Suppressor macrophage treated with lipopolysaccharide for 1 hour (primary cell): ENCODE measurements around the gene CEACAM18.
"Not testable (repeated sequence)": the region's sequence is repeated elsewhere in the genome, so short reads cannot be mapped to it uniquely, and the experiment has no call there.

ENCODE experiments used
- DNase-seq, 3 donors: peaks; one replicate each; pipeline ENCODE4 v3.0.0-alpha.2; 2020 to 2022

CEACAM18 gene

DNA sequence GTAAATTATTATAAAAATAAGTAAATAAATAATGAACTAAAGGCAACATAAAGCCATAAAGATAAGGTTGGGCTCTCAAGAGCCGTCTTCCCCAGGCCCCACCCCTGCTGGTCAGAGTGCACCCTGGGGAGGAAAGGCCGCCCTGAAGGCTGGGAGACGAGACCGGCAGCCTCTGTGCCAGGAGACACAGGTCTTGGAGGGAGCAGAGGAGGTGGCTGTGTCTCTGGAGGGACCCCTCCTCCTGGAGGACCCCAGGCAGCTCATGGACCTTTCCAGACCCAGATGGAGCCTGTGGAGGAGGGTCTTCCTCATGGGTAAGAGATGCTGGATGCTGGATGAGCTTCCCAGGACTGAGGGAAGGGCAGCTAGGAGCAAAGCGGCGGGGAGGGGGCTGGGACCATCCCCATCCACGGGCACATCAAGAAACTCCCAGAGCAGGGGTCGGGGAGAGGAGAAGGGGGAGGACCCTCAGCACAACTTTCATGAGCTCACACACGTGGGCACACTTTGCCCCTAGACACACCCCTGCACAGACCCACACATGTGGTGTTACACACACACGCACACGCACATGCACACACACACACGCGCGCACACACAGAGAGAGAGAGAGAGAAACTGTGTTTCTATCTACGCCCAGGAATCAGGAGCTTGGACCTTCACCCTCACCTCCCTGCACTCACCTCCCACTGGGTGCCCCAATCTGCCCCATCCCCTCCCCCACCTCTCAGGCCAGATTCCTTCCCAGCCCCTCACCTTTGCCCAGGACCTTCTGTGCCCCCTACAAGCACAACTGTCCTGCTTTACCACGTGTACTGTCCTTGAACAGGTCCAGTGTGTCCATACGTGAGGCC is at the start of gene CEACAM18:
Gene CEACAM18, plus strand, starts transcription at position 159 of the 854 bp plus-strand sequence.
- no peak for DNase-seq

DNA sequence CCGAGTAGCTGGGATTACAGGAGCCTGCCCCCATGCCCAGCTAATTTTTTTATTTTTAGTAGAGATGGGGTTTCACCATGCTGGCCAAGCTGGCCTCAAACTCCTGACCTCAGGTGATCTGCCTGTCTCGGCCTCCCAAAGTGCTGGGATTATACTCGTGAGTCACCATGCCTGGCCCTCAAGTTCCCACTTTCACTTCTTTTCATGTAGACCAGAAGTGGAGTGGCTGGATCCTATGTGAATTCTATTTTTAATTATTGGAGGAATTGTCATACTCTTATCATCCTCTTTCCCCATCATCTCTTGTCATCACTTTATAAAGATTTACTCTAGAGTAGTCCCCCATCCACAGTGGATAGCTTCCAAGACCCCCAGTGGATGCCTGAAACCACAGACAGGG is 48.1 kb upstream of the CEACAM18 start:
- DNase-seq = peak; percentile 47 to 71 (median 59)

DNA sequence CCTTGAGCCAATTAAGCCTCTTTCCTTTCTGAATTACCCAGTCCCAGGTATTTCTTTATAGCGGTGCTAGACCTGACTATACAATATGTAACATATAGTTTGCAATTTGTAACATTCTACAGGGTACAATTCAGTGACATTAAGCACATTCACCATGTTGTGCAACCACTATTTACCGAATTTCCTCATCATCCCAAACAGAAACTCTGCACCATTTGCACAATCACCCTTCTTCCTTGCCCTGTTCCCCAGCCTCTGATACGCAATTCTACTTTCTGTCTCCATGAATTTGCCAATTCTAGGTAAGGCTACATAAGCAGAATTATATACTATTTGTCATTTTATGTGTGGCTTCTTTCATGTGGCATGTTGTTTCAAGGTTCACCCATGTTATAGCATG is 47.2 kb upstream of the CEACAM18 start:
- DNase-seq = peak; percentile 79 to 93 (median 93)

DNA sequence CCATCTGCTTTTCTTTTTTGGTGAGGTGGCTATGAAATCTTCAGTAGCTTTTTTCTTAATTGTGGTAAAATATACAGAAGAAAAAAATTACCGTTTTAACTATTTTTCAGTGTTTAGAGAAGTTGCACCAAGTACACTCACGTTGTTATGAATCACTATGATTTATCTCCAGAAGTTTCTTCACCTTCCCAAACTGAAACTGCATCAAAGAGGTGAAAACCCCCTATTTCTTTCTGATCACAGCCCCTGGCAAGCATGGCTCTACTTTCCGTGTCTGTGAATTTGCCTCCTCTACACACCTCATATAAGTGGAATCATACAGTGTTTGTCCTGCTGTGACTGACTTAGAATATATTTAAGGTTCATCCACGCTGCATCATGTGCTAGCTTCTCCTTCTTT is 45.3 kb upstream of the CEACAM18 start:
- DNase-seq = peak; percentile 71 to 92 (median 91)

DNA sequence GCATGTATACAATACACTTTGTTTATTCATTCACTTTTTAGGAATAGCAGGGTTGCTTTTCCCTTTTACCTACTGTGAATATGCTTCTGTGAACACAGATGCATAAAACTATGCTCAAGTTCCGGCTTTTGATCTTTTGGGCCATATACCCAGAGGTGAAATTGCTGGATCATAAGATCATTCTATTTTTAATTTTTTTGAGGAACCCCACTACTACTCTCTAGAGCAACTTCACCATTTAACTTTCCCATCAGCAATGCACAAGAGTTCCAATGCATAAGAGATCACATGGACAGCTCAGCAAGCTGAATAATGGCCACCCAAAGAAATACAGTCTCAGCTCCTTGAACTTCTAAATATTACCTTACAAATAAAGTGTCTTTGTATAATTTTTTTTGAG is 43.9 kb upstream of the CEACAM18 start:
- peak; percentile 33 to 67 (median 51) for DNase-seq

DNA sequence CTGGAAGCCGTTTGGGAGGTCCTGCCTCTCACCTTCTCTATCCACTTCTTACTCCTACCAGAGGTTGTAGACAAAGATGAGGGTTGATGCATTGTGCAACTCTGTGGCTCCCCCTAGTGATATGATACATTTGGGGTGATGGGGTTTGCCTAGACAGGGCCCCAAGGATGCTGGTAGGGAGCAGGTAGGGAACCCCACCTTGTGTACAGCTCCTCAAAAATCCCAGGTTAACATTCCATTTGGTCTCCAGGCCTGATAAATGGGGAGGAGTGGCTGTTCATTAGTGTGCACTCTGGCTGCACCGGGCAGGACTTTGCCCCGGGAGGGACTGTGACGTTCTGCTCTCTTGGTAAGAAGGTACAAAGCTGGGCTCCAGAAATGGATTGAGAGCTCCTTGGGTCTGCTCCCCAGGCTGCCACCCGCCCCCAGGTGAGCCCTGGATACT is 39.3 kb upstream of the CEACAM18 start:
- peak; percentile 67 to 72 (median 69) for DNase-seq

DNA sequence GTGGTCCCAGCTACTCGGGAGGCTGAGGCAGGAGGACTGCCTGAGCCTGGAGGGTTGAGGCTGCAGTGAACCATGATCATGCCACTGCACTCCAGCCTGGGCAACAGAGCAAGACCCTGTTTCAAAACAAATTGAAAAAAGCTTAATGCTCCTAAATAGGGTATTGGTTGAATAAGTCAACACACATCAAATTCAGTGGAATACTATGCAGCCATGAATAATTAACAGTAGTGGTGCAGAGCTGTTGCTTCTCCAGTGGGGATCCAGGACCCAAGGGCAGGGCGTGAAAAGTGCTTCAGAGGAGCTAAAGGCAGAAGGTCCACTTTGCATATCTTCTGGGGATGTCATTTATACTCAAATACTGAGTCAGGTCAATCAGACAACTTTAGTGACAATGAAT is 38.3 kb upstream of the CEACAM18 start:
- DNase-seq = no peak

DNA sequence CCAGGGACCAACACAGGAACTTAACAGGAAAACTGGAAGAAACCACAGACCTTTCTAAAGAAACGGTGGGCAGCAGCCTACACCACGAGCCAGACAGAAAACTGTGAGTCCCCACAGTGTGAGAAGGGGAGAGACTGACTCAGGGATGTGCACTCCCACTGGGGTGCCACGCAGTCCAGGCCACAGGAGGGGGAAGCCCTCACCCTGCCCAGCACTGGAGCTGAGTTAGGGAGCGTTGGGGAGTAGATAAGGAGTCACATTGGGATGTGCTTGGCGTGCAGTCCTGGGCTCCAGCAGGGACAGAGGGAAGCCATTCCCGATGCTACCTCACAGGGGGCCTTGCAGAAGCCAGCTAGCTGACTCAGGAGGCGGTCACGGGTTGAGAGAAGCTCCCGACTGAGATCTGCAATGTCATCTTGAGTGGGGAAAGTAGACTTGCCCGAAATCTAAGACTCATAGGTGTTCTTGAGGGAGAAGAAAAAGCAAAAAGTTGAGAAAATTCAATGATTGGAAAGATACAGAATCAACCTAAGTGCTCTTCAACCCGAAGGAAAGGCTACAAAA is 37.4 kb upstream of the CEACAM18 start:
- peak; percentile 69 to 75 (median 72) for DNase-seq

DNA sequence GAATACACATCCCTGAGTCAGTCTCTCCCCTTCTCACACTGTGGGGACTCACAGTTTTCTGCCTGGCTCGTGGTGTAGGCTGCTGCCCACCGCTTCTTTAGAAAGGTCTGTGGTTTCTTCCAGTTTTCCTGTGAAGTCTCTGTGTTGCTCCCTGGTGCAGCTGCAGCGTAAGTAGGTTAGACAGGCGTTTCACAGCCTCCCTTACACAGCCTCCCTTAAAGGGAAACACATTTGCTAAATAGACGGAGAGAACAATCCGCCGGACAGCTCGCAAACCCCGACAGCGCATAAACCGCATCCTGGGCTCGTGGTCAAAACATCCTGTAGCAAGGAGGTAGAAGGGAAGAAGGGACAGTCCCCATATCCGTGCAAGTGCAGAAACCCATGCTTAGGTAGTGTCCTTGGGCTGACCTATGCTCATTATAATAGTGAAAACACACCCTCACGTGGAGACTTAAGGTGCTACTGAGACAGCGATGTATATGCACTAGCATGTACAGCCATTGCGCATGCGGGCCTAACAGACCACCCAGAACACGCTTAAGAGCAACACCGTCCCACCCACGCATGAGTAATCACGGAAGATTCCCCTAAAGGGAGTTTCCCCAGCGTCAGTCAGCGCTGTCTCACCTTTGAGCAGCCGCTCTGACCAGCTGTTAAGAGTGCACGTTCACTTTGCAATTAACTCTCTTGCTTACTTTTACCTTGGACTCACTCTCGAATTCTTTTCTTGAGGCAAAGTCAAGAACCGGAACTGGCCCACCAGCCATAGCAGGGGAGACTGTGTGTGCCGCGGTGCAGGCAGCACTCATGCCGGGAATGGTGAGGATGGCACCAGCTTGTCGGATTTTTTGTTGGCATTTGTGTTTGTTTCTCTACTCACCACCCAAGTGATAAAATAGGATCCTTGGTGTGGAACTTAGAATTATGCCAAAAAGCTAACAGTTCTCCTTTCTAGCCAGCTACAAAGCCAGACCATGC is 36.6 kb upstream of the CEACAM18 start:
- peak; percentile 87 to 89 (median 88) for DNase-seq

DNA sequence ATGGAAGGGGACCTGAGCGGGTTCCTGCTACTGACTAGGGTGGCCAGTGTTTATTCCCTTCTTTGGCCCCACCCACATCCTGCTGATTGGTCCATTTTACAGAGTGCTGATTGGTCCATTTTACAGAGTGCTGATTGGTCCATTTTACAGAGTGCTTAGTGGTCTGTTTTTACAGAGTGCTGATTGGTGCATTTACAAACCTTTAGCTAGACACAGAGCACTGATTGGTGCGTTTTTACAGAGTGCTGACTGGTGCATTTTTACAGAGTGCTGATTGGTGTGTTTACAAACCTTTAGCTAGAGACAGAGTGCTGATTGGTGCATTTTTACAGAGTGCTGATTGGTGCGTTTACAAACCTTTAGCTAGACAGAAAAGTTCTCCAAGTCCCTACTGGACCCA is 30.8 kb upstream of the CEACAM18 start:
- DNase-seq = not testable (repeated sequence)

DNA sequence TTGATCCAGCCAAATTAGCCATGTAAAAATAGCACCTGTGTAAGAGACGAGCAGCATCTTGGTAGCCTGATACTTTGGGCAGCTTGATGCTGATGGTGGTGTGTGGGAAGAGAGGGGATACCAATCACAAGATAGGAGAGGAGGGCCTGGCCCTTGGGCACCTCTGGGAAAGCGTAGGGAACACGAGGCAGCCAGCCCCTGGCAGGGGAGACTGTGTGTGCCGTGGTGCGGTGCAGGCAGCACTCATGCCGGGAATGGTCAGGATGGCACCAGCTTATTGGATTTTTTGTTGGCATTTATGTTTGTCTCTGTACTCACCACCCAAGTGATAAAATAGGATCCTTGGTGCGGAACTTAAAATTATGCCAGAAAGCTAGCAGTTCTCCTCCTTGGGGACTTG is 30.3 kb upstream of the CEACAM18 start:
- no peak for DNase-seq

DNA sequence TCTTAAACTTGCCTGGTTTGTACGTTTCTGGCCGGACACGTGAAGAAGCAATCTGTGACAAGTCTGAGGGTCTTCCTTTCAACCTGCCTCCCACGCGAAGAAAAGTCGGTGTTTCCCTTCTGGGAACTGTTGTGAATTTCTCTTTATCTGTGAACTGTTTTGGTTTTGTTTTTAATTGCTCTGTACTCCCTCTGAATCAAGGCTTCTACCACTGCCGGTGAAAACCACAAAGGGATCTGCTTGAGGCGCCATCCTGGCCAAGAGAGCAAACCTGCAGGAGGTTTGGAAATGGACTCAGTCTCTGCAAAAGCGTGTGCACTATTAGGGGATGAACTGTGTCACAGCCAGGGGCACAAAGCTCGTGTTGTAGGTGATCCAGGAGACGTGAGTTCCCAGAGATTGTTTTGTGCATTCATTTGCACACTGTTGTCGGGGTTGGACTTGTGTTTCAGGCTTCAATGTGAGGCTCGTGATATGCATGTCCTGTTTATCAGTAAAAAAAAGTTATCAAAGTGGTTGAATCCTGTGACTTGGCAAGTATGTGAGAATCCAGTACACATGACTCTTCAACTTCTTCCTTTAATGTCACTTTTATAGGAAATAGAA is 29.8 kb upstream of the CEACAM18 start:
- DNase-seq = peak in 2 of 3 donors; percentile 30 to 35

DNA sequence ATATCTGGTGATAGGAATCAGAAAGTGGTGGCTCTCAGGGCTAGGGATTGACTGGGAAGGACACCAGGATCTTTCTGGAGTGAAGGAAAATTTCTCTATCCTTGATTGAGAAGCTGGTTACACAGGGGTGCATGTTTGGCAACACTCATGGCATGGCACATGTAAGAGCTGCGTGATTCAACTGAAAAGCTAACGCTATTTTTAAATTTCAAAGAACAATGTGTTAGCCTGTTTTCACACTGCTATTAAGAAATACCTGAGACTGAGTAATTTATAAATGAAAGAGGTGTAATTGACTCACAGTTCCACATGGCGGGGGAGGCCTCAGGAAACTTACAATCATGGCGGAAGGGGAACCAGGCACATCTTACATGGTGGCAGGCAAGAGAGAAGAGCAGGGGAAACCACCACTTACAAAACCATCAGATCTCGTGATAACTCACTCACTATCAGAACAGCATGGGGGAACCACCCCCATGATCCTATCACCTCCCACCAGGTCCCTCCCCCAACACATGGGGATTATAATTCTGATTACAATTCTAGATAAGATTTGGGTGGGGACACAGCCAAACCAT is 27.5 kb upstream of the CEACAM18 start:
- DNase-seq = no peak

DNA sequence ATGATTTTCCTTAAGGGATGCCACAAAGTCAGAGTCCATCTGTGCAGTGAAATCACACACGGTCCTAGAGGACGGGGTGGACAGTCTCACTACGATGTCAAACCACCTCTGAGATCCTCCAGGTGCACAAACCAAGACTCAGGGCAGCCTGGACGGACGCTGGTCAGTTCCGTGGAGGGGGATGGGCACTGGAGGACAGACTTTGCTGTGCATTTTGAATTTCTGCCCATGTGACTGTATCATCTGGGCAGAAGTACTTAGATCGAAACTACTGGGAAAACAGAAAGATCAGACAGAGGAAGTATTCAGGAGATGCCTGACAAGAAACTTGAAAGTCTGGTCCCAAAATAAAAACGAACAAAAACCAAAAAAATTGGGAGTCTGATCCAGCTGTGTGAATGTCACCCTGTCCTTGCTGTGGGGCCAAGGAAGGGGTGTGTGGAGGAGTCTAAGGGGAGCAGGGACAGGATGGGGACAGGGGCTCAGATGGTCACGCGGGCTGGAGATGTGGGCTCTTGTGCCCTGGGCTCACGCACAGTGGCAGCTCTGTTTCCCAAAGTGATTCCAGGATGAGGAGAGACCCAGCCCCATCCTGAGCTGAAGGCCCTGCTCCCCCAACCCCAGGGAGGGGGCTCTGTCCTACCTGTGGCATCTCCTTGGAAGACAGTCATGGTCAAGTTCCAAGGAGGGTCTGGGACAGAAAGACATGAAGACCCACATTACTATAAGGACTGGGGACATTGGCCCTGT is 21.6 kb upstream of the CEACAM18 start:
- no peak for DNase-seq

DNA sequence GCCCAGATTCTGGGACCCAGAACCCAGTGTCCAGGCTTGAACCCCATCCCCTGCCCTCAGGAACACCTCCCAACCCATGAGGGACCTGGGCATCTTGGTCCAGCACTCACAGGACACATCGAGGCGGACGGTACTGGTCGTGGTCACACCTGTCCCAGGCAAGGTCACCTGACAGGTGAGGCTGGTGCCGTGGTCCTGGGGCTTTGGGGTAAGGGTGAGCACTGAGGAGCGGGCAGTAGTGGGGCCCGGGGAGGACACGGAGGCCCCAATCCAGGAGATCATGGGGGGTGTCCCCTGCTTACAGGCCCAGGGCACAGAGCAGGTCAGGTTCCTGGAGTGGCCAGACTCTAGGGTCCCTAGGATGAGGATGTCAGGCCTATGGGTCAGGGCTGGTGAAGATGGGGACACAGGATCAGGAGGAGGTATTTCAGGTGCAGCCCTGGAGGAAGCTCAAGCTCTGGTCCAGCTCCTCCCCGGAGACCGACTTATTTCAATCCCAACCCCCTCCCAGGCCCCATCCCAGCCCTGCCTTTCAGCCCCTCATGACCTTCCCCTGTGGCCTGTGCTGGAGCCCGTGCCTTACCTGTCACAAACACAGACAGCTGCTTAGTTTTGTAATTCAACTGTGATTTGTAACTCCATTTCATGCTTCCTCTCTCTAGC is 20.9 kb upstream of the CEACAM18 start:
- no peak for DNase-seq

DNA sequence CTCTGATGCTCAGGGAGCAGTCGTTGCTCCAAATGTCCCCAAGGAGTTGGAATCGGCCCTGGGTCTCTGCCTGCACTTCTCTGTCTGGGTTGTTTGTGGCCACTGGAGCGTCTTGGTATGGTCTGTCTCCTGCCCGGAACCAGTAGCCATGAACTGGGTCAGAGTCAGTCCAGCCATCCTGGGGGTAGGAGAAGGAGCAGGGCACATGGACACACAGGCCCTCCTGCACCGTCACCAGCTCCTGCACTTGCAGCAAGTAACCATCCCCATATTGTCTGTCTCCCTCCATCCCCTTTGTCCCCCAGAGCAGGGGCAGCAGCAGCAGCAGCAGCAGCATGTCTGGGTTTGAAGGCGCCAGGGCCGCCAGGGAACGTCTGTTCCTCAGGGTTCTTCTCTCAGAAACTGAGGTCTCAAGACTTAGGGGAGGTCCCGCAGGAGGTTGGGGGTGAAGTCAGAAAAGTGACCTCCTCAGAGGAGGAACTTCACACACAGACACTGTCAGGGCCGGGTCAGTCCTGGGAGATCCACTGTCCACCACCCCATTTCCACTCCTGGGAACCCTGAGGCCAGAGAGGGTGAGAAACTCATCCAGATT is 20.2 kb upstream of the CEACAM18 start, which contains the start of gene SIGLEC8:
Gene SIGLEC8, minus strand, starts transcription at position 404 of the 595 bp plus-strand sequence. Its CDS starts 67 bp downstream, at position 337.
- DNase-seq = no peak

DNA sequence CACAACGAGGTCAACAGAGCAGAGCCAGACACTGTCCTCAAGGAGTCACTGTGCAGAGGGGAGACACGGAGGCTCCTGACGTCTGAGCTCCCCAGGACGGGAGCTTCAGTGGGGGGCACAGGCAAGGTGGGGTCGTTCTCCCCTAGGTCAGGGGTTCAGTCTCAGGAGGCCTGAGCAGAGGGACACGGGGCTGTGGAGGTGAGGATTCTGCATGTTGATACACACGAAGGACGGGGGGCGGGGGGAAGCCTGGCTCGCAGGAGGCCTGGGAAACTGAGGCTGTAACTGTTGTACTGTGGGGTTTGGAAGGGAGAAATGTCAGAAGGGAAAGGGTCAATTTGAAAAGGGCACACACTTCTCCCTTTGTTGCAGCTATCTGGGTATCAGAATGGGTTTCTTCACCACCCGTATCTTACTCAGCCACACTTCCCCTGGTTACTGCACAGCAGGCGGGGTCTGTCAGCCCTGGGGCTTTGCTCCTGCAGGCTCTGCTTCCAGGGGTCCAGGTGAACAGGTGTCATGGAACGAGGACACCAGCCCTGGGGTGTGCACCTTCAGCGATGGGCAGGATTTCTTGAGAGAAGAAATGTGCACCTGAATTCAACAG is 19.3 kb upstream of the CEACAM18 start:
- no peak for DNase-seq

DNA sequence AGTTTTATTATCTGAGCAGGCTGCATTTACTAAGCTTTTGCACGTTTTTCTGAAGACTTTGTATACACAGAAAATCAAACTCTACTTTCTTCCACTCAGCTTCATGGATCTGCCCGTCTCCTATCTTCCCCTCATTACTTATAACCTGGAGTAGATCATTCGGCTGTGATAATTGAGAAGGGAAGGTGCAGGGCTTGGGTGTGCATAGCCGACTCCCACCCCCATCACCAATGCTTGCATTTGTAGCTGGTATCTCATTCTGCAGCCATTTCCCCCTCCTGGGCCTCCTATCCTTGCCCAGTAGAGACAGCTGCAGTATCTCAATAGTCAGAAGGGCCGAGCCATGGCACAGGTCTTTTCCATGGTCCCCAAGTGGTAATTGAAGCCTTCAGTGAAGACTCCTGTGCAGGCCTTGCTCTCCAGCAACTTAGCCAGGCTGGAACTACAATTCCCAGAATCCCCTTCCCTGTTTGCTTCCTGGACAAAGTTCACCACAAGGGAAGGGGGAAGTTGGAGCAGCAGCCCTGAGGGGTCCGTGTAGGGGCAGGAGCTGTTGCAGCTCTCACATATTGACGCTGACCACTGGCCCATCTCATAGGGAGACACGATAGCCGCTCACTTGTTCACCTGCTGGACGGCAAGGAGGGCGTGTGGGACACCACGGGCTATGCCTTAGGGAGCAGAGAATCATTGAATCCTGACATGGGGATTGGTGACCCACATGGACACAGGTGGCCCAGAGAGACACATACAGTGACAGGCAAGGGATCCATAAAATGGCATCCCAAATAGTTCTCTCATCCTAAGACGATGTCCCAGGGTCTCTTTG is 18.0 kb upstream of the CEACAM18 start:
- DNase-seq = peak; percentile 48 to 52 (median 50)

DNA sequence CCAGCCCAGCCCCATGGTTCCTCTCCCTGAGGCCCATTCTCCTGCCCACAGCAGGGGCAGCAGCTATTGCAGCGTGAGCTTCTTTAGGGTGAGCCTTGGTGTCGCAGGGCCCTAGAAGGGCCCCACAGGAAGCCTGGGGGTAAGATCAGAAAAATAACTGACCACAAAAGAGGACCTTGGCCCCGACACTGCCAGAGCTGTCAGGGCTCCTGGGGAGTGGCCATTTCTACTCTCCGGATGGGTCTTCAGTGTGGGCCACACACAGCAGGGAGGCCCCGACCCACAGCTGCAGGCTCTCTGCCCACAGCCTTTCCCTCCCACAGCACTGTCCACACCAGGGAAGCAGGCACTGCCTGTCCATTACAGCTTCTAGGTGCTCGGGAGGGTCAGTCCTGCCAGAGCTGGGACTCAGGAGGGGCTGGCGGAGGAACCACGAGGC is 16.6 kb upstream of the CEACAM18 start:
- peak; percentile 34 to 48 (median 34) for DNase-seq
